HG03280 (cell line): ENCODE data around the gene LCE2D.
"Not testable (repeated sequence)": the region's sequence is repeated elsewhere in the genome, so short reads cannot be mapped to it uniquely, and the experiment has no call there.

ENCODE experiments used
- ATAC-seq: cut with Tn5 transposase; IDR thresholded peaks from one replicate; pipeline ENCODE4 v1.9.1; 2021; ENCODE audit warnings: mild to moderate bottlenecking, moderate library complexity; ENCODE audit not compliant: unreplicated experiment

LCE2D gene, protein sequence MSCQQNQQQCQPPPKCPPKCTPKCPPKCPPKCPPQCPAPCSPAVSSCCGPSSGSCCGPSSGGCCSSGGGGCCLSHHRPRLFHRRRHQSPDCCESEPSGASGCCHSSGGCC

DNA sequence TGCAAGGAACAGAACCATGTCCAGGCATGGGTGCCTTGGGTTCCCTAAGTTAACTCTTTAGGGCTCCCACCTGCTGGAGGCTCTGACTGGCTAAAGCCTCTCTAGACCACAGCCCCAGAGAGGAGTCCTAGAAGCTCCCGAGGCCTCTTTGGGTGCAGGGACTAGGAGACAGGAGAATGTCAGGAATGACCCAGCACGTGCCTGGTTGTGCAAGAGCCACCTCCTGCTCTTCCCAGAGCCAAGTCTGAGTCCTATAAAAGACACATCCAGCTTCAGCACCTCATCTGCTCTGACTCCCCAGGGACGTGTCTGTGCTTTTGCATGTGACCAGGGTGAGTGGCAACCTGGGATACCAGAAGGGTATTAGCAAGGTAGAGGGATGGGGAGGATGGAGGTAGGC is at the start of gene LCE2D:
LCE2D (plus strand) TSS at position 283 of the 400 bp plus-strand sequence. CDS start 726 bp downstream, outside the sequence.
- ATAC-seq, result no peak

DNA sequence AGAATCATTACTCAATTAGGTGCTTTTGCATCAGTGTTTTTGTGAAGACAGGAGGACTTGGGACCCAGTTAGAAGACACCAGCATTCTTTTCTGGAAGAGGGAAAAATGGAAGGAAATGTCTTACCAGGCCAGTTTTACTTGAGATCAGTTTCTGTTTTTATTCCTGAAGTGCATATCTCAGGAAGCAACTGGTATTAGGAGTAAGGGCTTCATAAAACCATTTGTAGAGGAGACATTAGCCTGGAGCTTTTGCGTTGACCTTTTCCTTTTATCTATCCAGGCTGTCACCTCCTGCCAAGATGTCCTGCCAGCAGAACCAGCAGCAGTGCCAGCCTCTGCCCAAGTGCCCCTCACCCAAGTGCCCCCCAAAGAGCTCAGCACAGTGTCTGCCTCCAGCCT is 49.7 kb upstream of the LCE2D start, which contains the start of gene LCE3B:
LCE3B (plus strand) TSS at position 301 of the 400 bp plus-strand sequence; CDS start at position 301, 0 bp downstream.
- ATAC-seq, result no peak

DNA sequence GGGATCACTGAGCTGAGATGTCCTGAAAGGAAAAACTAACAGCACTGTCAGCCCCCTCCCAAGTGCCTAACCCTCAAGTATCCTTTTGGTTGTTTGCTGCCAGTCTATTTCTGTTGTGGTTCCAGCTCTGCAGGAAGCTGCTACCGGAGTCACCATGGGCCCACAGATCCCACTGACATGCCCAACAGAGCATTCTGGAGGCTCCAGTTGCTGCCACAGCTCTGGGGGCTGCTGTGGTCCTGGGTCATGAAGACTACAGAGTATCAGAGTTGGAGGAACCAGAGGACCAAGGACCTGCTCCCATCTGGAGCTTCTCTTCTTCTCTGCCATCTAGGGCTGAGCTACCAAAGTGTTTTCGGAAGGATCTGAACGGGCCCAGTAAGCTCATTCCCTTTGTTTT is 41.2 kb upstream of the LCE2D start:
- ATAC-seq, result no peak

DNA sequence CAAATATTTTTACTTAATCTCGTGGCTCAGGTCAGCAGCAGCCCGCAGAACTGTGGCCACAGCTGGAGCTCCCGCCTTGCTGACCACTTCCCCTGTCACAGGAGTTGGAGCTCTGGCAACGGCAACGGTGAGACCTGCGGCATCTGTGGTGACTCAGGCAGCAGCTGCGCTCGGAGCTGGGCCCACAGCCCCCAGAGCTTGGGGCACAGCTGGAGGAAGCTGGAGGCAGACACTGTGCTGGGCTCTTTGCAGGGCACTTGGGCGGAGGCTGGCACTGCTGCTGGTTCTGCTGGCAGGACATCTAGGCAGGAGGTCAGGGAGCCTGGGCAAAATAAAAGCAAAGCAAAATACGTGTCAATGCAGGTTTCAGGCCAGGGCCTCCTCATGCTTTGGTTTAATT is 40.4 kb upstream of the LCE2D start, which contains the start of gene LCE3A:
LCE3A (minus strand) TSS at position 301 of the 400 bp plus-strand sequence; CDS start at position 301, 0 bp downstream.
- ATAC-seq, result no peak

DNA sequence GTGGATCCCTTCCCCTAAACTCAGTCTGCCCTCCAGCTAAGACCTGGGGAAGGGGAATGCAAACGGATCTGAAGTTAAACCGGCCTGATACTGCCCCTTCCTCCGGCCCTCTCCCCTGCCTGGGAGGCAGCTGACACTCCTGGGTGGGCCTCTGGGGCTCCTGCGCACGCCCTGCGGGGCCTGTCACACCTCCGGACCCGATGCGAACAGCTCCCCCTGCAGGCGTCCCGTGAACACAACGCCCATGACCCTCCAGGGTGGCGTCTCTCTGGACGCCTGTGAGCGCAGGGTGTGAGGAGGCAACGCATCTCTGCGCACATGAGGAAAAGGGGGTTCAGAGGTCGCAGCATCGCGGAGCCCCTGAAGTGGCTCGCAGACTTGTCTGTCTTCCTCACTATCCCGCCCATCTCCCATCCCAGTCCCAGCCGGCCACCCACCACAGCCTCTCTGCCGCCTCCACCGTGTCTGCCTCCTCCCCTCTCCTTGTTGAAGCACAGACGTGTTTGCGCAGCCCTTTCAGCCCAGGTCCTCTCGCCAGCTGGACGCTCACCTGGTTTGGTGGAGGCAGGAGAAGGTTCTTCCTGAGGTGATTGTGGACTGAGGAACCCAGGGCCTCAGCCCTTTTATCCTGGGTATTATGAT is 39.9 kb upstream of the LCE2D start:
- ATAC-seq, result no peak

DNA sequence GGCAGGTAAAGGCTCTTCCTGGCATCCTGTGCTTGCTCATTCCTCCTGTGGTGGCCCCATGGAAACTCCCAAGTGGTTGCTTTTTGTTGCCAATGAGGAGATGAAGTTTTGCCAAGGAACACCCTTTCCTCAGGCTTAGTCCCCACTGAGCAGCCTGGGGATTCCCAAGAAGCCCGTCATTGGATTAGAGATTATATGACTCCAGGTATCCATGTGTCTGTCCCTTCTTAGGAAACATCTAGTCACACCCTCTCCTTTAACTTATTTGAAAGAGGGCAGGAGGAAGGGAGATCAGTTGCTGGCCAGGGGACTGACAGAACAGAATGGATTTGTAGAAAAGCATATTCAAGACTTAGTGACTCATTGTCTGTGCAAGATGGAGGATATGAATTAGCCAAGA is 36.4 kb upstream of the LCE2D start:
- no peak for ATAC-seq

DNA sequence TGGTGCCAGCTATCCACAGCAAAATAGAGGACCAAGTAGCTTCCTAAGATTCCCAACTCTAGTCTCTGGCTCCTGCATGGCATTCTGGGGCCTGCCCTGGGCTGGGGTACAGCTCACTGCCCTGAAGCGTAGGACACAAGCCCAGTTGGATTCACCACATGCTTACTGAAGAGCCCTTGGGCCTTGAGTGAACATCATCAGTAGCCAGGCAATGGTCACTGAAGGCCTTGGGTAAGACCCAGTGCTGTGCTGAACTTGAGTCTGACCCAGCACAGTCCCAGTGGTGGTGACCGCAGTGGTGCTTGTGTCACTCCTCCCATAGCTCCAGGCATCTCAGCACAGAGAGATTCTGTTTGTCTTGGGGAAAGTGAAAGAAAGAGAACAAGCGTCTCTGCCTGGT is 32.6 kb upstream of the LCE2D start:
- ATAC-seq, result no peak

DNA sequence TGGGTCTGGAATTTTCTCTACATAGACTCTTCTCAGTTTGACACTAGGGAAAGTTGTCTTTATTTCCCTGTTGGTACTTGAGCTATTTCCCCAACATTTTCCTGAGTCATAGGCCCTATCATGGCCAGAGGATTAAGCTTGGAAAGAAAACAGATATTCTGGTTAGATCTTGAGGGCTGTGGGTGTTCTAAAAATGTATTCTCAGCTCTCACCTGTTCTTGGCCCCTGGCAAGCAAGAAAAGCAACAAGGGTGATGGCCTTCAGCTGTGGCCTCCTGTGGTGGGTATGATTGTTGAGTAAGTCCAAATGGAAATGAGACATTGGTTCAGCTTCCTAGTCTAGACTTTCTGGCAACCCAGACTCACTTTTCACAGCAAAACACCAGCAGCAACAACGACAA is 22.8 kb upstream of the LCE2D start:
- ATAC-seq, result no peak

DNA sequence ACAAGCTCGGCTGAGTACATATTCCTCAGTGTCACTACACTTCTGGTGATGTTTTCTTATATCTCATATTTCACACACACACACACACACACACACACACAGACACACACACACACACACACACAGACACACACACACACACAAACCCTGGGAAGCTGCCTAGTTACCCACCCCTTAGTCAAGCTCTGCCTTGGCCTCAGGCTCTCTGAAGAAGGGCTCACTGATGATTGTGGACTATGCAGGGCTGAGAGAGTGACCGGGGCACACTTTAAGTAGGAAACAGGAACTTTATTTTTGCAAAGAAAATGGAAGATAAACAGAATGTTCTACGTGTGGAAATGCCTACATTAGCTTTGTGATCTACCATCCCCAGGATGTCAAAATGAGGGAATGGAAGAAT is 19.2 kb upstream of the LCE2D start:
- ATAC-seq, result no peak

DNA sequence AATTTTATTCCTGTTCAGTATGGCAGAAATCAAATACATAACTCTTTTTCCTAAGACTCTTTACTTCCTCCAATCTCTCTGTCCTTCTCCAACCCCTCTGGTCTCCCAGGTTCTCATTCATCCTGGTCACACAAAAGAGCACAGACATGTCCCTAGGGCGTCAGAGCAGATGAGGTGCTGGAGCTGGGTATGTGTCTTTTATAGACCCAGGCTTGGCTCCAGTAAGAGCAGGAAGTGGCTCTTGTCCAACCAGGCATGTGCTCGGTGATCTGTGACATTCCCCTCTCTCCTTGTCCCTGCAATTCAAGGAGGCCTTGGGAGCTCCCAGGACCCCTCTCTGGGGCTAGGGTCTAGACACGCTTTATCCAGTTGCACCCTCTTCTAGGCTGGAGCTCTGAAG is 18.0 kb upstream of the LCE2D start:
- no peak for ATAC-seq

DNA sequence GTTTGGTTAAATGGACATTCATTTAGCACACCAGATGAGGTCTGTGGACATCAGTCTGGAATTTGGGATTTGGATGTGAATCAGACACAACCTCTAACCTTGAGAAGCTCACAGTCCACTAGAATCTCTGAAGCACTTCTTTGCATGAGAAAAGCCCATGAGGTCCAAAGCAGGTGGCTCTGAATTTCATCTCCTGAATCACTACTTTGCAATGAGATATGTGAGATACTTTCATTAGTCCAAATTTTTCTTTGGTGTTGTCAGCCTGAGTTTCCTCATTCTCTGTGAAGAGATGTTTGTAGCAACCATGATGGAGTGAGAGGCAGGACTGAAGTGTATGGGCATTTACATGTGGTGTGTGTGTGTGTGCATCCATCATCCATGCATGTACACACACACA is 16.5 kb upstream of the LCE2D start:
- ATAC-seq, result no peak

DNA sequence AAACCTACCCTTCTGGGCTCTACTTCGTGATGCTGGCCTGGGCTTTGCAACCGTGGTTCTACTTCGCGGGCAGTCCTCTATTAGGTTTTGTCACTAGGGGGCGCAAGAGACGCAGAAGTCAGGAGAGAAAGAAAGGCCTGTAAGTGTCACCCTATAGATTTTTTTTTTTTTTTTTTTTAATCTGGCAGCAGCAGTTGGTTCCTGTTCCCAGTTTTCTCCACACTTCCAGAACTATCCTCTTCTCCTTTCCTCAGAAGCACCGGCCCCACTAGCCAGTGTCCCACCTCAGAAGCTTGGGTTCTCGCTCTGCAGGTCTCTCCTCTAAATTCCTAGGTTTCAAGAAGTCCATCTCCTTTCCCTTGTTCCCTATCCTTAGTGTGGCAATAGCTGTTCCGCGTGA is 9.1 kb upstream of the LCE2D start:
- ATAC-seq, result no peak

DNA sequence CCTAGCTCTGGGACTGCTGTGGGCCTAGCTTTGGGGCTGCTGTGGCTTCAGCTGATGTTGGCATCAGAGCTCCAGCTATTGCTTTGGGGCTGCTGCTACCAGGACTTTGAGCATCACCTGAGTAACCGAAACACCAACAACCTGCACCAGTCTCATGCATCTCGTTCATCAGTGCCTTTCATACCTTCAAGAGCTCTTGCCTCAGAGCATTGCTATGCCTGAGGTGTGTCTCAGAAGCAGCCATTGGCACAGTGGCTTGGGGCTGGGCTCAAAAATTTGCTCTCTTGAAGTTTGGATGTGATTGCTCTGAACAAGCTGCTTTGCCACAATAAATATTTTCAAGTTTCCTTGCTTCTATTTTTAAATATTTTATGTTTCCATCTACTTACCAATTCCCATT is 6.7 kb upstream of the LCE2D start:
- ATAC-seq, result no peak

DNA sequence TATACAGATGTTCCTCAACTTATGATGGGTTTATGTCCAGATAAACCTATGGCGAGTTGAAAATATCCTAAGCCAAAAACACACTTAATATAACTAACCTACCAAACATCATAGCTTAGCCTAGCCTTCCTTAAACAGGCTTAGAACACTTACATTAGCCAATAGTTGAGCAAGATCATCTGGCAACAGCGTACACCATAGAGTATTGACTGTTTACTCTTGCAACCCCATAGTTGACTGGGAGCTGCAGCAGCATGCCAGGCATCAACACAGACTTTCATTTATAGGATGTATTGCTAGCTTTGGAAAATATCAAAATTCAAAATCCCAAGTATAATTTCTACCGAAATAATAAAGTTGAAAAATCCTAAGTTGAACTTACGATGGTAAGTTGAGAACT is 5.5 kb upstream of the LCE2D start:
- ATAC-seq, result no peak

DNA sequence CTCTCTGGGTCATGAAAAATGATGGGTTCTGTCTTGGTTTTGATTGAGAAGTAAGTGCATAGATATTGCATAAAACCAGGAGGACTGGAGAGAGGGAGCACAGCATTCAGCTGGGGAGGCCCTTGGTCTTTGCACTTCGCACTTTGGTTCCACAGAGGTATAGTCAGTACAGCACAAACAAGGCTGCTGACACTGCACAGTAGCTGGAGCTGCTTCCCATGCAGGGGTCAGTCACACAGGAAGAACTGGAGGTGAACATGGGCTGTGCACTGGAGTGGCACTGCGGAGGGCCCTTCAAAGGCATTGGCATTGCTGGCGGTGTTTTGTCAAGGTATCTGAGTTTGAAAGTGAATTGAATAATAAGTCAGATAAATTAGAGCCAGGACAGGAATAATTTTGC is 4.5 kb upstream of the LCE2D start:
- no peak for ATAC-seq

DNA sequence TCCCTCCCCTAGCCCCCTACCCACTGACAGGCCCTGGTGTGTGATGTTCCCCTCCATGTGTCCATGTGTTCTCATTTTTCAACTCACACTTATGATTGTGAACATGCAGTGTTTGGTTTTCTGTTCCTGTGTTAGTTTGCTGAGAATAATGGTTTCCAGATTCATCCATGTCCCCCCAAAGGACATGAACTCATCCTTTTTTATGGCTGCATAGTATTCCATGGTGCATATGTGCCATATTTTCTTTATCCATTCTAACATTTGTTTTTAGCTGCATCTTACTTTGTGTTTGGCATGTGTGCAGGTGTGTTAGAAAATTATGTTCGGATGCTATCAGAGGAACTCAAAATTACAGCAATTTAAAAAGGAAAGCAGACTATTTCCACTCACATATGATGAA is 3.0 kb downstream of the LCE2D start:
- not testable (repeated sequence) for ATAC-seq

DNA sequence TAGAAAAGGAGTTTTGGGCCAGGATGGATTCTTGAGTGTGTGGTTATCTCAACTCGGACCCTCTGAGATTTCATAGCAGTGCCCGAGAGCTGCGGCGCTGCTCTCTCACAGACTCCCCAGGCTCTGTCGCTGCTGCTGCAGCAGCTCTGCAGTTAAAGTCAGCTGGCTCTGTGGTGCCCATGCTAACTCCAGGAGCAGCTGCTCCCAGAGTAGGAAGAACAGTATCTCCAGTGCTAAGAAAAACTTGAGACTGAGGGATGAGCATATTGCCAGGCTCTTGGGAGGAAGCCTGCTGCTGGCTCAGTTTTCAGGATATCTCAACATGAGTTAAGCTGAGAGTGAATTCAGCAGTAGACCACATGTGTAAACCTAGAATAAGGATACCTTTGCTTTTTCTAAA is 4.5 kb downstream of the LCE2D start:
- no peak for ATAC-seq

DNA sequence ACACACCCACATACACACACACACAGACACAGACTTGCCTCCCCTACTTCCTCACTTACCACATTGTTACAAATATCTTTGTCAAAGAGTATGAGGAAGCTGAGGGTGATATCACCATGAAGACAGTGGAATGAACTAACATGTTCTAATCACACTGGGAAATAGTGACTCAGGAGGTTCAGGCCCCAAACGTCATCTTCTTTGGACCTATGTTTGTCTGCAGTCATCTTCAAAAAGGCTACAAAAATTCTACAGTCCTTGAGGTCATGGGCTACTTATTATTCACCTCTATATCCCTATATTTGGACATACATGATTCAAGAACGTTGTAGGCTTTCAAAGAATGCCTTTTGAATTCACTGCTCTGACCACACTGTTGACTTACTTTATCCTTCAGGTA is 9.8 kb downstream of the LCE2D start:
- no peak for ATAC-seq

DNA sequence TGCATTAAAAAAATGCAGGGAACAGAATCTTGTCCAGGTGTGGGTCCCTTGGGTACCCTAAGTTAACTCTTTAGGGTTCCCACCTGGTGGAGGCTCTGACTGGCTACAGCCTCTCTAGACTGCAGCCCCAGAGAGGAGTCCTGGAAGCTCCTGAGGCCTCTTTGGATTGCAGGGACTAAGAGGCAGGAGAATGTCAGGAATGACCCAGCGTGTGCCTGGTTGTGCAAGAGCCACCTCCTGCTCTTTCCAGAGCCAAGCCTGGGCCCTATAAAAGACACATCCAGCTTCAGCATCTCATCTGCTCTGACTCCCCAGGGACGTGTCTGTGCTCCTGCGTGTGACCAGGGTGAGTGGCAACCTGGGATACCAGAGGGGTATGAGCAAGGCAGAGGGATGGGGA is 11.8 kb downstream of the LCE2D start, which contains the start of gene LCE2C:
LCE2C (plus strand) TSS at position 297 of the 400 bp plus-strand sequence. CDS start 737 bp downstream, outside the sequence.
- not testable (repeated sequence) for ATAC-seq

DNA sequence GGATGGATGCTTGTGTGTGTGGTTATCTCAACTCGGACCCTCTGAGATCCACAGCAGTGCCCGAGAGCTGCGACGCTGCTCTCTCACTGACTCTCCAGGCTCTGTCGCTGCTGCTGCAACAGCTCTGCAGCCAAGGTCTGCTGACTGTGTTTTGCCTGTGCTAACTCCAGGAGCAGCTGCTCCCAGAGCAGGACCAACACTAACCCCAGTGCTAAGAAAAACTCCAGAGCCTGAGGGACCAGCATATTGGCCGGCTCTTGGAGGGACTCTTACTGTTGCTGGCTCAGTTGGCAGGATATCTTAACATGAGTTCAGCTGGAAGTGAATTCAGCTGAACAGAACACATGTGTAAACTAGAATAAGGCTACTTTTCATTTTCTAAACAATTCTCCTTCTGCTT is 16.3 kb downstream of the LCE2D start:
- no peak for ATAC-seq

DNA sequence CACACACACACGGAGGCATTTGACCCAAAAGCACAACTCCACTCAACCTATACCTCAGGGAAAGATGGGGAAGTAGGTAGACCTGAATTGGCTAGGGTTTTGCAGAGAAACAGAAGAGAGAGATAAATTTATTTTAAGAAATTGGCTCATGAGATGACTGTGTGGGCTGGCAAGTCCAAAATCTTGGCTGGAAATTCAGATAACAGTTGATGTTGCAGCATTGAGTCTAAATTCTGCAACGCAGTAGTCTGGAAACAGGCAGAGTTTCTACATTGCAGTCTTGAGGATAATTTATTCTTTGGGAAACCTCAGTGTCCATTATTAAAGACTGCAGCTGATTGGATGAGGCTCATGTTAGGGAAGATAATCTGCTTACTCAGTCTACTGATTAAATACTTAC is 18.4 kb downstream of the LCE2D start:
- ATAC-seq, result no peak

DNA sequence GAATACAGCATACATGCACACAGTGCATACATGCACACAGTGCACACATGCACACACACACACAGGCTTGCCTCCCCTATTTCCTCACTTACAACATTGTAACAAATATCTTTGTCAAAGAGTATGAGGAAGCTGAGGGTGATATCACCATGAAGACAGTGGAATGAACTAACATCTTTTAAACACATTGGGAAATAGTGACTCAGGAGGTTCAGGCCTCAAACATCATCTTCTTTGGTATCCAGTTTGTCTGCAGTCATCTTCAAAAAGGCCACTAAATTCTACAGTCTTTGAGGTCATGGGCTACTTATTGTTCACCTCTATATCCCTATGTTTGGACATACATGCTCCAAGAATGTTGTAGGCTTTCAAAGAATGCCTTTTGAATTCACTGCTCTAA is 20.7 kb downstream of the LCE2D start:
- ATAC-seq, result no peak

DNA sequence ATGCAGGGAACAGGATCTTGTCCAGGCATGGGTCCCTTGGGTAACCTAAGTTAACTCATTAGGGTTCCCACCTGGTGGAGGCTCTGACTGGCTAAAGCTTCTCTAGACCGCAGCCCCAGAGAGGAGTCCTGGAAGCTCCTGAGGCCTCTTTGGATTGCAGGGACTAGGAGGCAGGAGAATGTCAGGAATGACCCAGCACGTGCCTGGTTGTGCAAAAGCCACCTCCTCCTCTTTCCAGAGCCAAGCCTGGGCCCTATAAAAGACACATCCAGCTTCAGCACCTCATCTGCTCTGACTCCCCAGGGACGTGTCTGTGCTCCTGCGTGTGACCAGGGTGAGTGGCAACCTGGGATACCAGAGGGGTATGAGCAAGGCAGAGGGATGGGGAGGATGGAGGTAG is 22.6 kb downstream of the LCE2D start, which contains the start of gene LCE2B:
LCE2B (plus strand) TSS at position 301 of the 400 bp plus-strand sequence. CDS start 721 bp downstream, outside the sequence.
- ATAC-seq, result not testable (repeated sequence)
